HL-60/S4 treated with phorbol 12-myristate 13-acetate at 8.2 ng/mL for 4 days and 3 days (cell line): ENCODE measurements around the gene COA3.

Experiments
- in situ Hi-C: fragments of 300-500 bp; cut with MboI; formaldehyde crosslinking; loops from 2 replicates; pipeline ENCODE4 v1.15.0; 2022; ENCODE audit warnings: low sequenced_read_pairs

COA3 gene

GRCh38 chr17:42759982-42760651 lies 38.4 kb downstream of the COA3 start:
- in situ Hi-C loops, result no loop called here

GRCh38 chr17:42754782-42755181 lies 43.7 kb downstream of the COA3 start:
- in situ Hi-C loops, result no loop called here

GRCh38 chr17:42751628-42752027 lies 46.9 kb downstream of the COA3 start:
- in situ Hi-C loops, result no loop called here

GRCh38 chr17:42750739-42751344 lies 47.7 kb downstream of the COA3 start:
- in situ Hi-C loops, result no loop called here

GRCh38 chr17:42748908-42749798 lies 49.4 kb downstream of the COA3 start:
- in situ Hi-C loops, result no loop called here

GRCh38 chr17:42748202-42748907 lies 50.1 kb downstream of the COA3 start:
- in situ Hi-C loops, result no loop called here
